Measurements from ENCODE around the gene THSD4. TPM values are rescaled to one million over a fixed set of nuclear protein-coding genes. Genes with fewer than 3 reads are reported as not detected.

The THSD4 gene
- total RNA-seq, 1 experiment from 2014 or later: 24.2 TPM

GRCh38 chr15:71811036-71811736 lies 695.9 kb downstream of the THSD4 start:
- no TSS peak for BruUV-seq (replicated peaks)
- Mint-ChIP-seq H3K27ac (ENCODE audit: unreplicated experiment) (no peak overlapping the region), H3K9me3 (ENCODE audit: low read depth, unreplicated experiment) (no peaks in the 10 kb centered on the region), H3K36me3 (ENCODE audit: insufficient read depth, unreplicated experiment) (peaks cover 5% of the 10 kb centered on the region), H3K4me1 (ENCODE audit: low read depth, unreplicated experiment) (peaks cover 12% of the 10 kb centered on the region), H3K27me3 (ENCODE audit: unreplicated experiment) (no peaks in the 10 kb centered on the region), H3K4me3 (ENCODE audit: low read depth, unreplicated experiment) (no peak overlapping the region)
- DNase-seq: no peak
- no peak for TF ChIP-seq CTCF (IDR thresholded peaks at IDR 0.05; ENCODE audit: unreplicated experiment)
- intact Hi-C loops (cut with micrococcal nuclease; ENCODE audit: unreplicated experiment): no loop called here
- CTCF ChIA-PET: interaction anchor here (0.7 kb wide), 1 partner anchor 853 kb away, joined by 3 read pairs; no protein-coding TSS in a partner anchor

GRCh38 chr15:71811752-71812735 lies 696.8 kb downstream of the THSD4 start:
- no peak for TF ChIP-seq CTCF (IDR thresholded peaks at IDR 0.05; ENCODE audit: unreplicated experiment)
- H3K4me3 Mint-ChIP-seq (ENCODE audit: low read depth, unreplicated experiment): no peak overlapping the region
- no peak for DNase-seq
- H3K27me3 Mint-ChIP-seq (ENCODE audit: unreplicated experiment): no peaks in the 10 kb centered on the region
- BruUV-seq (replicated peaks): no TSS peak
- H3K4me1 Mint-ChIP-seq (ENCODE audit: low read depth, unreplicated experiment): peaks cover 11% of the 10 kb centered on the region
- CTCF ChIA-PET: no interaction called here
- H3K27ac Mint-ChIP-seq (ENCODE audit: unreplicated experiment): no peak overlapping the region
- intact Hi-C loops (cut with micrococcal nuclease; ENCODE audit: unreplicated experiment): no loop called here
- peaks cover 5% of the 10 kb centered on the region for H3K36me3 Mint-ChIP-seq (ENCODE audit: insufficient read depth, unreplicated experiment)
- H3K9me3 Mint-ChIP-seq (ENCODE audit: low read depth, unreplicated experiment): no peaks in the 10 kb centered on the region

GRCh38 chr15:71812966-71813722 lies 697.9 kb downstream of the THSD4 start:
- CTCF ChIA-PET: no interaction called here
- no peak for DNase-seq
- peaks cover 2% of the 10 kb centered on the region for H3K9me3 Mint-ChIP-seq (ENCODE audit: low read depth, unreplicated experiment)
- no peak overlapping the region for H3K27ac Mint-ChIP-seq (ENCODE audit: unreplicated experiment)
- TF ChIP-seq CTCF (IDR thresholded peaks at IDR 0.05; ENCODE audit: unreplicated experiment): no peak
- H3K4me3 Mint-ChIP-seq (ENCODE audit: low read depth, unreplicated experiment): no peak overlapping the region
- no peaks in the 10 kb centered on the region for H3K4me1 Mint-ChIP-seq (ENCODE audit: low read depth, unreplicated experiment)
- no TSS peak for BruUV-seq (replicated peaks)
- intact Hi-C loops (cut with micrococcal nuclease; ENCODE audit: unreplicated experiment): no loop called here
- H3K27me3 Mint-ChIP-seq (ENCODE audit: unreplicated experiment): no peaks in the 10 kb centered on the region
- H3K36me3 Mint-ChIP-seq (ENCODE audit: insufficient read depth, unreplicated experiment): no peaks in the 10 kb centered on the region

GRCh38 chr15:71813723-71814470 lies 698.6 kb downstream of the THSD4 start:
- DNase-seq: no peak
- Mint-ChIP-seq H3K4me3 (ENCODE audit: low read depth, unreplicated experiment) (no peak overlapping the region), H3K9me3 (ENCODE audit: low read depth, unreplicated experiment) (peaks cover 2% of the 10 kb centered on the region), H3K36me3 (ENCODE audit: insufficient read depth, unreplicated experiment) (no peaks in the 10 kb centered on the region), H3K27me3 (ENCODE audit: unreplicated experiment) (no peaks in the 10 kb centered on the region), H3K27ac (ENCODE audit: unreplicated experiment) (no peak overlapping the region), H3K4me1 (ENCODE audit: low read depth, unreplicated experiment) (no peaks in the 10 kb centered on the region)
- CTCF ChIA-PET: no interaction called here
- TF ChIP-seq CTCF (IDR thresholded peaks at IDR 0.05; ENCODE audit: unreplicated experiment): no peak
- BruUV-seq (replicated peaks): no TSS peak
- intact Hi-C loops (cut with micrococcal nuclease; ENCODE audit: unreplicated experiment): no loop called here
